Adrenal gland (tissue), 12 donors: ENCODE measurements around the gene NUDT3. TPM values are rescaled to one million over a fixed set of nuclear protein-coding genes. Genes with fewer than 3 reads are reported as not detected.
A peak's percentile ranks its signal among the peaks of the same experiment; 100 is the strongest.

ENCODE experiments used
- DNase-seq, 7 donors: peaks; one replicate each; pipeline ENCODE4 v3.0.0-alpha.2; 2019 to 2020
- H3K27ac ChIP-seq, 5 donors: fragments of 200-600 bp; sonication (generic) in 4 of 5; 1 replicate in 3 of 5; 2 replicates in 2 of 5; pipeline versions ENCODE4 v1.5.1 to v1.8.0; 2016 to 2020; ENCODE audit warnings: mild to moderate bottlenecking in 1 of 5
- H3K27me3 ChIP-seq: fragments of 200-600 bp; 2 replicates; pipeline ENCODE4 v1.8.0; 2021
- H3K36me3 ChIP-seq, 2 donors: fragments of 200-600 bp; replicated peaks in 1 of 2; 1 replicate in 1 of 2; 2 replicates in 1 of 2; pipeline versions ENCODE4 v1.5.1 to v1.8.0; 2018 to 2022
- H3K4me1 ChIP-seq, 2 donors: fragments of 200-600 bp; replicated peaks in 1 of 2; 1 replicate in 1 of 2; 2 replicates in 1 of 2; pipeline versions ENCODE4 v1.5.1 to v1.8.0; 2018 to 2021
- H3K4me3 ChIP-seq, 4 donors: fragments of 200-600 bp; sonication (generic) in 3 of 4; one replicate each; pipeline ENCODE4 v1.5.1; 2016 to 2018
- H3K9me3 ChIP-seq, 3 donors: fragments of 200-600 bp; sonication (generic) in 1 of 3; replicated peaks in 1 of 3; 1 replicate in 2 of 3; 2 replicates in 1 of 3; pipeline versions ENCODE4 v1.5.1 to v1.8.0; 2016 to 2021
- CTCF ChIP-seq, 6 experiments: fragments of 450-650 bp in 4 of 6; fragments of 200-600 bp in 2 of 6; sonication (generic) in 1 of 6; IDR thresholded peaks; 1 replicate in 5 of 6; 2 replicates in 1 of 6; pipeline versions ENCODE4 v1.5.1 to v1.8.0; 2016 to 2021; ENCODE audit warnings: antibody characterized with exemption in 6 of 6, mild to moderate bottlenecking in 2 of 6, moderate library complexity in 1 of 6
- POLR2A ChIP-seq, 2 donors: fragments of 450-650 bp; IDR thresholded peaks; one replicate each; pipeline ENCODE4 v1.6.1; 2017; ENCODE audit warnings: antibody characterized with exemption in 2 of 2, mild to moderate bottlenecking in 2 of 2, moderate library complexity in 1 of 2
- WGBS, 4 donors: extraction: QIAGEN DNeasy Blood & Tissue Kit in 2 of 4; methylation state at CpG; one replicate each; pipeline versions ENCODE4 v1.1.5 to v1.1.7; 2013 to 2017; 5-methylcytosine and 5-hydroxymethylcytosine counted together
- intact Hi-C, 2 donors: fragments of 100-400 bp; cut with DNase I; formaldehyde crosslinking; loops; one replicate each; pipeline versions ENCODE4 v1.14.1 to v1.15.0; 2022 to 2023
- polyA plus RNA-seq, 3 donors: library from polyadenylated mRNA; stranded (reverse); fragments of 200-250 nt in 2 of 3; fragments of 350-450 nt in 1 of 3; fragmentation: Illumina TruSeq in 1 of 3; extraction: RNeasy Lipid Tissue Mini Kit (QIAGEN cat#74804) in 1 of 3; gene quantifications; one replicate each; pipeline ENCODE4 v1.2.3, GENCODE V29; 2013 to 2014
- total RNA-seq, 9 donors: library from RNA; depleted of rRNA in 4 of 9; stranded (reverse); fragments of >200 nt in 4 of 9; fragments of 120-200 nt in 1 of 9; fragmentation: NEBNext Ultra II Directional in 1 of 9; extraction: Animal tissue kit (Norgen Biotek cat#: 25700) in 1 of 9; gene quantifications; one replicate each; pipeline versions ENCODE4 v1.1.0 to v1.2.4, GENCODE V29; 2013 to 2023
- donor health status: healthy with polysubstance abuse.
- donor health status: Bipolar disorder and iron deficiency.
- donor health status: DM: yes; HTN: yes; CAD: no.
- donor health status: DM: no; HTN: no; CAD: no.
- donor health status: DM: no; HTN: no; CAD: no.
- donor health status: DM: yes; HTN: yes; CAD: no.

NUDT3 gene
- total and polyA plus RNA-seq, 12 donors = 18.2 to 56.3 (median 40.9) TPM

- no peaks in the 10 kb centered on the region for H3K9me3 ChIP-seq
- no peaks in the 10 kb centered on the region for H3K27me3 ChIP-seq
- 71 to 76% (median 74%) methylated on average over 8 of the region's 8 CpGs for WGBS, 4 donors
- intact Hi-C loops = no loop called here
- H3K4me1 ChIP-seq = peaks cover 37 to 74% of the 10 kb centered on the region in 2 donors
- no peaks in the 10 kb centered on the region for H3K36me3 ChIP-seq
- DNase-seq = no peak
- TF ChIP-seq POLR2A (IDR thresholded peaks at IDR 0.05) (no peak), CTCF (IDR thresholded peaks at IDR 0.05) (no peak)
- peak overlapping the region in 3 of 5 donors; percentile 2 to 59 (median 25) for H3K27ac ChIP-seq
- H3K4me3 ChIP-seq = no peak overlapping the region
These were observed 50.9 kb downstream of the NUDT3 start for GRCh38 chr6:34341481-34341971.

GRCh38 chr6:34340906-34341480, 51.5 kb downstream of the NUDT3 start:
- H3K9me3 ChIP-seq = no peaks in the 10 kb centered on the region
- DNase-seq = no peak
- intact Hi-C loops = no loop called here
- H3K27ac ChIP-seq = peak overlapping the region in 3 of 5 donors; percentile 2 to 59 (median 25)
- peaks cover 37 to 71% of the 10 kb centered on the region in 2 donors for H3K4me1 ChIP-seq
- H3K36me3 ChIP-seq = no peaks in the 10 kb centered on the region
- TF ChIP-seq CTCF (IDR thresholded peaks at IDR 0.05) = no peak
- no peak for TF ChIP-seq POLR2A (IDR thresholded peaks at IDR 0.05)
- 80 to 93% (median 86%) methylated on average over 3 of the region's 3 CpGs for WGBS, 4 donors
- no peak overlapping the region for H3K4me3 ChIP-seq
- no peaks in the 10 kb centered on the region for H3K27me3 ChIP-seq

GRCh38 chr6:34340394-34340793, 52.1 kb downstream of the NUDT3 start:
- H3K27ac ChIP-seq = no peak overlapping the region
- 90 to 93% (median 91%) methylated on average over 3 of the region's 3 CpGs for WGBS, 4 donors
- intact Hi-C loops = no loop called here

GRCh38 chr6:34339971-34340370, 52.5 kb downstream of the NUDT3 start:
- intact Hi-C loops = loop anchor here in 1 of 2 donors (10.0 kb wide), 1 partner anchor 45 kb away; no protein-coding TSS in a partner anchor

More at GRCh38 chr6:34340394-34340793, 52.1 kb downstream of the NUDT3 start:
- no peaks in the 10 kb centered on the region for H3K36me3 ChIP-seq
- H3K9me3 ChIP-seq = no peaks in the 10 kb centered on the region
- no peak for DNase-seq
- no peak for TF ChIP-seq CTCF (IDR thresholded peaks at IDR 0.05)
- no peaks in the 10 kb centered on the region for H3K27me3 ChIP-seq
- H3K4me3 ChIP-seq = no peak overlapping the region
- H3K4me1 ChIP-seq = peaks cover 37 to 67% of the 10 kb centered on the region in 2 donors

More at GRCh38 chr6:34339971-34340370, 52.5 kb downstream of the NUDT3 start:
- WGBS, 4 donors = 81 to 93% (median 91%) methylated on average over 3 of the region's 3 CpGs
- H3K4me1 ChIP-seq = peaks cover 37 to 72% of the 10 kb centered on the region in 2 donors
- H3K9me3 ChIP-seq = no peaks in the 10 kb centered on the region
- H3K27me3 ChIP-seq = no peaks in the 10 kb centered on the region
- H3K4me3 ChIP-seq = no peak overlapping the region
- no peak overlapping the region for H3K27ac ChIP-seq
- no peak for TF ChIP-seq POLR2A (IDR thresholded peaks at IDR 0.05)
- TF ChIP-seq CTCF (IDR thresholded peaks at IDR 0.05) = no peak
- no peak for DNase-seq
- no peaks in the 10 kb centered on the region for H3K36me3 ChIP-seq
